SK-MEL-5 (cell line): ENCODE data around the gene ZNF668. TPM values are rescaled to one million over a fixed set of nuclear protein-coding genes. Genes with fewer than 3 reads are reported as not detected.

ENCODE experiments used
- DNase-seq: peaks from one replicate; pipeline ENCODE4 v3.0.0-alpha.2; 2016; ENCODE audit warnings: low read depth, low spot score
- in situ Hi-C: cut with HindIII; loops from 2 replicates; pipeline ENCODE4 v1.10.0; 2016; ENCODE audit warnings: low sequenced_read_pairs, high pct_unique_total_duplicates, low pct_unique_long_range_greater_than_20kb
- total RNA-seq: library from RNA; depleted of rRNA; stranded (reverse); fragments of >200 nt; shearing (Covaris generic); gene quantifications from 2 replicates; pipeline ENCODE4 v1.2.3, GENCODE V29; 2014

Gene ZNF668
- total RNA-seq, 1 experiment from 2014 or later: 9.3 TPM

GRCh38 chr16:31072540-31073141 lies 1.4 kb downstream of the ZNF668 start:
- DNase-seq: peak; percentile 18
- in situ Hi-C loops: no loop called here

- in situ Hi-C loops: no loop called here
- peak; percentile 28 for DNase-seq
These were observed 2.2 kb downstream of the ZNF668 start for GRCh38 chr16:31071861-31072260.

- no peak for DNase-seq
- in situ Hi-C loops: no loop called here
These were observed 6.7 kb downstream of the ZNF668 start for GRCh38 chr16:31067342-31067741.

DNA sequence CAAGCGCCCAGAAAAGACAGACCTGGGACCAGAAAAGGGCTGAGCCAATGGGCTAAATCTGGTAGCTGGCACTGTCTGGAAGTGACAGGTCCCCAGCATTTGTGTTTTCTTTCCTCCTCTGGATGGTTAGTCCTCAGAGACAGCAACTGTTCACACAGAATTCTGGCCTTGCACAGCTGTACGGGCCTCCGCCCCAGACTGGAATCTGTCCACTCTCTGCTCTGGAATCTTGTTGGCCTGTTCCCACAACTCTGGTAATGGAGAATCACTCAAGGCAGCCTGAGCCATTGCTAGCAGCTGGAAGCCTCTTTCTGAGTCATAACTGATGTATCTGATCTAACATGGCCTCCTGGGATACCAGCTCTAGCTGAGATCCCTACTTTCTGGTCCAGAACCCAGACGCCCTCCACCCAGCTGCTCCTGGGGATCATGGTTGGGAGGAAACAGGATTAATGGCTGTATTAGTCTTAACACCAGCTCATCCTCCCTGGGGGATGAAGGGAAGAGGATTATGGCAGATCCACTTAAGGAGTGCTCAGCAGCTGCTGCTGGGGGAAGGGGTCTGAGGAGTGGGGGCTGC lies 9.1 kb downstream of the ZNF668 start:
- DNase-seq: no peak
- in situ Hi-C loops: no loop called here

- in situ Hi-C loops: no loop called here
- DNase-seq: no peak
These were observed 10.0 kb downstream of the ZNF668 start for GRCh38 chr16:31063843-31064611.

DNA sequence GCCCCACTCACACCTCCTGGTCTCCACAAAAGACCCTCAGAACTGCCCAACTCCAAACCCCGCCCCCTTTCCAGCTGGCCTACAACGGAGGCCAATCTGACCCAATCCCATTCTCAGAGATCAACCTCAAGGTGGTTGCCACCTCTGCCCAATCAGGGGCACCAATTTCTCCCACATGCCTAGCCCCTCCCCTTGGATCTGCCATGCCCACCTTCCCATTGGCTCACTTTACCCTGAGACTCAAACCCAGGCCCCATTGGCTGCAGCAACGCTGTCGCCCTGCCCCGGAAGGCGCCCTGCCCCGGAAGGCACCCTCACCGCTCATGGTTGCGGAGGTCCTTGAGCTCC lies 10.6 kb downstream of the ZNF668 start:
- in situ Hi-C loops: no loop called here
- no peak for DNase-seq

DNA sequence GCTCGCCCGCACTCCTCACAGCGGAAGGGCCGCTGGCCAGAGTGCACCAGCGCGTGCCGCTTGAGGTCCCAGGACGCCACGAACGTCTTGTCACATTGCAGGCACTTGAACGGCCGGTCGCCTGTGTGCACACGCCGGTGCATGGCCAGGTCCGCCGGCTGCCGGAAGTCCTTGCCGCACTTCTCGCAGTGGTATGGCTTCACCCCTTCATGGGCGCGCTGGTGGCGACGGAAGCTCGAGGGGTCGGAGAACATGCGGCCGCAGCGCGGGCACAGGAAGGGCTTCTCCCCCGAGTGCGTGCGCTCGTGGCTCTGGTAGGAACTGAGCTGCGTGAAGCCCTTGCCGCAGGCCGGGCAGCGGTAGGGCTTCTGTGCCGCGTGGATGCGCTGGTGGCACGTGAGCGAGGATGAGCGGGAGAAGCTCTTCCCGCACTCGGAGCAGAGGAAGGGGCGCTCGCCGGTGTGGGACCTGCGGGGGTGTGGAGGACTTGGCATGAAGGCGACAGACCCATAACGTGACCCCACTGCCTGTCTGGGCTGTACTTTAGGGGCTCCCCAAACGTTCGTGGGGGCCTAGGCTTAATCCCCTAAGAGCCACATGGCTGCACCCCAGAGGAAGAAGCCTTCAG lies 12.1 kb downstream of the ZNF668 start:
- DNase-seq: no peak
- in situ Hi-C loops: no loop called here

DNA sequence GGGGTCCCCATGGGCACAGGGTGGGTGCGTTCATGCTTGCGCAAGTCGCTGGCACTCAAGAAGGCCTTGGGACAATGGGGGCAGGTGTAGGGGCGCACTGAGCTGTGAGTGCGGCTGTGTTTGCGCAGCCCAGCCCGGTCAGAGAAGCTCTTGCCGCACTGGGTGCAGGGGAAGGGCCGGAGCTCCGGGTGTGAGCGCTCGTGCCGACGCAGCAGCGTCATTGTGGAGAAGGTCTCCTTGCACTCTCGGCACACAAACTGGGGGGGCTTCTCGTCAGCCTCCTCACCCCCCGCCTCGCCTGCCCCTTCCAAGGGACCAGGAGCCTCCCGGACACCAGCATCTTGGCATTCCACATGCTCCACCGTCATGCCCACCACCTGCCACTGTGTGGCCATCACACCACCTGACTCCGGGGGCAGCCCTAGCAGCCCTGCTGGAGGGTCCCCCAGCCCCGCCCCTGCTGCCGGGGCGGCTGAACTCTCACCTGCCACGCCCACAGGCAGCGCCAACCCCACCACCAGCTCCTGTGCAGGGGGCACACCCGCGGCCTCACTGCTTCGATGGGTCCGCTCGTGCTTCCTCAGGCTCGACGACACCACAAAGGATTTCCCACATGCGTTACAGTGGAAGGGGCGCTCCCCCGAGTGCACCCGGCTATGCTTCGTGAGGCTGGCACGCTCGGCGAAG lies 12.8 kb downstream of the ZNF668 start:
- in situ Hi-C loops: no loop called here
- no peak for DNase-seq

DNA sequence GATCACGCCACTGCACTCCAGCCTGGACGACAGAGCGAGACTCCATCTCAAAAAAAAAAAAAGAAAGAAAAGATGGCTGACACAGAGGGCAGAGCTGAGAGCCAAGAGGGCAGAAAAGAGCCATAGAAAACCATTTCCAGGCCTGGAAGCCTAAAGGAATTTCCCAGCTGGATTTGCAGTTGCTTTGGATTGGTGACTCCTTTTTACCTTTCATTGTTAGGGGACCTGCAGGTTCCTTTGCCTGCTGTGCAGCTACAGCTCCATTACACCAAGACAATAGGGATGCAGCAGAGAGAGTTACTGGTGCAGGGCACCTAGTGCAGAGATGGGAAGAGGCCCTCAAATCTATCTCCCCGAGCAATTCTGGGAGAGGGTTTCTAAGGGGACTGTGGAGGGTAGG lies 18.4 kb downstream of the ZNF668 start:
- no peak for DNase-seq
- in situ Hi-C loops: no loop called here

DNA sequence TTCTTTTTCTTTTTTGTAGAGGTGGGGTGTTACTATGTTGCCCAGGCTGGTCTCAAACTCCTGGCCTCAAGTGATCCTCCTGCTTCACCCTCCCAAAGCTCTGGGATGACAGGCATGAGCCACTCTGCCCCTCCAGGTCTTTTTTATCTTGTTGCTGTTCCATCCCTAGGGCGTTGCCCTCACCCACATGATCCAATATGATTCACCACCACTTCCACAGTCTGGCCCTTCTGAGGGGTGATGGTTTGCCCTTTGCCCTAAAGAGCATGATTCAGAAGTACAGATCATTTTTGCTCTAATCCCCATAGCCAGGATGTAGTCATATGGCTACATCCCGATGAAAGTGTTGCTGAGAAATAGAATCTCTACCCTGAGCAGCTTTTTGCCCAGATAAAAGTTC lies 21.9 kb downstream of the ZNF668 start:
- in situ Hi-C loops: no loop called here
- peak; percentile 63 for DNase-seq

GRCh38 chr16:31050280-31051030 lies 23.6 kb downstream of the ZNF668 start:
- in situ Hi-C loops: no loop called here
- DNase-seq: no peak

- no peak for DNase-seq
- in situ Hi-C loops: no loop called here
These were observed 30.1 kb downstream of the ZNF668 start for GRCh38 chr16:31043898-31044481.

GRCh38 chr16:31043352-31043751 lies 30.7 kb downstream of the ZNF668 start:
- DNase-seq: no peak
- in situ Hi-C loops: no loop called here

GRCh38 chr16:31042866-31043265 lies 31.2 kb downstream of the ZNF668 start:
- DNase-seq: no peak
- in situ Hi-C loops: no loop called here

- no peak for DNase-seq
- in situ Hi-C loops: no loop called here
These were observed 35.0 kb downstream of the ZNF668 start for GRCh38 chr16:31038993-31039392.

DNA sequence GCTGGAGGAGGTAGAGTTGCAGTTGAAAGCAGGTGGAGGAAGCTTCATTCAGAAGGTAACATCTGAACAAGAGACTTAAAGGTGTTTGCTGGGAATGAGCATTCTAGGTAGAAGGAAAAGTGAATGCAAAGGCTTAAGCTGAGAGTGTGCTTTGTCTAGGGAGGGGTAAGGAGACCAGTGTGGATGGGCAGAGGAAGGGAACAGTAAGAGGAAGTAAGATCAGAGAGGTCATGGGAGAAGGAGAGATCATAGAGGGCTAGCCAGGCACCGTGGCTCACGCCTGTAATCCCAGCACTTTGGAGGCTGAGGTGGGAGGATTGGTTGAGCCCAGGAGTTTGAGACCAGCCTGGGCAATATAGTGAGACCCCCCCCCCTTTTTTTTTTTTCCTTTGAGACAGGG lies 37.3 kb downstream of the ZNF668 start:
- in situ Hi-C loops: no loop called here
- DNase-seq: no peak
